PC-3 (cell line): Measurements from ENCODE around the gene VAV3.

ENCODE experiments used
- EZH2 ChIP-seq: fragments of 300-600 bp; sonication (generic); IDR thresholded peaks from one replicate; pipeline ENCODE4 v1.6.1; 2017; ENCODE audit warnings: antibody characterized with exemption, mild to moderate bottlenecking, low read length; ENCODE audit not compliant: unreplicated experiment
- EZH2phosphoT487 ChIP-seq: fragments of 300-600 bp; sonication (generic); IDR thresholded peaks from 2 replicates; pipeline ENCODE4 v1.6.1; 2018; ENCODE audit warnings: mild to moderate bottlenecking, antibody characterized with exemption, low read length, borderline replicate concordance
- TF ChIP-seq, protein P1 (sequence below): fragments of 300-600 bp; sonication (generic); conservative IDR thresholded peaks from 2 replicates; pipeline ENCODE4 v1.5.1; 2017; ENCODE audit warnings: antibody characterized with exemption, low read depth, mild to moderate bottlenecking, low read length

DNA sequence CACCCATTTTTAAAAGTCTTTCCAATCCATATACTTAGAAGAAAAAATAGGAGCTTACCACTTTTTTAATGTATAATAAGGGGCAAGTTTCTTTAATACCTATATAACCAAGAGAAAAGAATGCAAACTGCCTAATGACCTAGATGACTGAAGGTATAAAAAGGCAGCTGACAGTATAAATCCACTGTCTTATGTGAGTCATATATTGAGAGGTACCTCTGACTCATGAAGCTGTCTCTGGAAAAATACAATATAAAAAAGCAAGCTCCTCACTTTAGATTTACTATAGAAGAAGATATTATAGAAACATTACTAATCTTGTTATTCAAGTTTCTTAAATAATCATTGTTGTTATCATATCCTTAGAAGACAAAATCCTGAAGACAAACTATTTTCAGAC, 144.2 kb downstream of the VAV3 start:
- TF ChIP-seq, protein P1, sequence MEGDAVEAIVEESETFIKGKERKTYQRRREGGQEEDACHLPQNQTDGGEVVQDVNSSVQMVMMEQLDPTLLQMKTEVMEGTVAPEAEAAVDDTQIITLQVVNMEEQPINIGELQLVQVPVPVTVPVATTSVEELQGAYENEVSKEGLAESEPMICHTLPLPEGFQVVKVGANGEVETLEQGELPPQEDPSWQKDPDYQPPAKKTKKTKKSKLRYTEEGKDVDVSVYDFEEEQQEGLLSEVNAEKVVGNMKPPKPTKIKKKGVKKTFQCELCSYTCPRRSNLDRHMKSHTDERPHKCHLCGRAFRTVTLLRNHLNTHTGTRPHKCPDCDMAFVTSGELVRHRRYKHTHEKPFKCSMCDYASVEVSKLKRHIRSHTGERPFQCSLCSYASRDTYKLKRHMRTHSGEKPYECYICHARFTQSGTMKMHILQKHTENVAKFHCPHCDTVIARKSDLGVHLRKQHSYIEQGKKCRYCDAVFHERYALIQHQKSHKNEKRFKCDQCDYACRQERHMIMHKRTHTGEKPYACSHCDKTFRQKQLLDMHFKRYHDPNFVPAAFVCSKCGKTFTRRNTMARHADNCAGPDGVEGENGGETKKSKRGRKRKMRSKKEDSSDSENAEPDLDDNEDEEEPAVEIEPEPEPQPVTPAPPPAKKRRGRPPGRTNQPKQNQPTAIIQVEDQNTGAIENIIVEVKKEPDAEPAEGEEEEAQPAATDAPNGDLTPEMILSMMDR, result no peak
- TF ChIP-seq EZH2, result no peak
- no peak for TF ChIP-seq EZH2phosphoT487
